Kidney epithelial cell (primary cell): ENCODE data around the gene OR5H1. TPM values are rescaled to one million over a fixed set of nuclear protein-coding genes. Genes with fewer than 3 reads are reported as not detected.
"Not testable (repeated sequence)": the region's sequence is repeated elsewhere in the genome, so short reads cannot be mapped to it uniquely, and the experiment has no call there.

ENCODE experiments used
- DNase-seq: peaks from one replicate; pipeline ENCODE4 v3.0.0-alpha.2; 2010; ENCODE audit warnings: low read depth
- H3K27me3 ChIP-seq: 2 replicates; pipeline ENCODE4 v1.6.0; 2011; ENCODE audit warnings: low read length; ENCODE audit not compliant: control insufficient read depth, insufficient read depth
- H3K36me3 ChIP-seq: 2 replicates; pipeline ENCODE4 v1.5.1; 2011; ENCODE audit warnings: low read length; ENCODE audit not compliant: control insufficient read depth, insufficient read depth
- H3K4me3 ChIP-seq: 2 replicates; pipeline ENCODE4 v1.5.1; 2011; ENCODE audit warnings: low read depth, mild to moderate bottlenecking, control low read depth, low read length
- total RNA-seq: library from RNA; depleted of rRNA; stranded (reverse); fragments of >200 nt; gene quantifications from 2 replicates; pipeline ENCODE4 v1.2.3, GENCODE V29; 2015
- TF ChIP-seq, protein P1 (sequence below): IDR thresholded peaks from 2 replicates; pipeline ENCODE4 v1.5.1; 2011; ENCODE audit warnings: mild to moderate bottlenecking, moderate library complexity, low read length, control low read depth, inconsistent platforms; ENCODE audit not compliant: insufficient read depth, poor library complexity, severe bottlenecking

The OR5H1 gene
- total RNA-seq, 1 donor from 2014 or later, result not detected

DNA sequence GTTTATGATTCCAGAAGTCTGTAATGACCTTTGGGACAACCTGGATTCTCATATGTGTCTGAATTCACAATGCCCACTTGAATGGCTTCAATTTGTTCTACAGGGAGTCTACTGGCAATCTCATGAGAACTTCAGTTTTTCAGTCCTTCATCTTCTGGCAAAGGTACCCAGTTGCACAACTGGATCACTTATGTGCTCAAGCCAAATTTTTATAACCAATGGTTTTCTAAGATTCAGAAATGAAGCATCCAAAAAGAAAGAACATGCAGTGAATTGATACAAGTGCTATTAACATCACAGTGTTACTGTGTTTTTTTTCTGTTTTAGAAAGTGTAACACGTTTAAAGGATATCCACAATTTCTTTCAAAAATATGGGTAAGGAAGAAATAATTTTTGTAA is 16.7 kb downstream of the OR5H1 start, which contains the start of gene OR5H14:
TSS of gene OR5H14 (plus strand) at position 301 of the 400 bp plus-strand sequence. CDS start 1,907 bp downstream, outside the sequence.
- no peak for DNase-seq
- Histone ChIP-seq H3K36me3 (no peaks in the 10 kb centered on the region), H3K4me3 (no peak within 1 kb of the TSS), H3K27me3 (no peaks in the 10 kb centered on the region)
- TF ChIP-seq, protein P1, sequence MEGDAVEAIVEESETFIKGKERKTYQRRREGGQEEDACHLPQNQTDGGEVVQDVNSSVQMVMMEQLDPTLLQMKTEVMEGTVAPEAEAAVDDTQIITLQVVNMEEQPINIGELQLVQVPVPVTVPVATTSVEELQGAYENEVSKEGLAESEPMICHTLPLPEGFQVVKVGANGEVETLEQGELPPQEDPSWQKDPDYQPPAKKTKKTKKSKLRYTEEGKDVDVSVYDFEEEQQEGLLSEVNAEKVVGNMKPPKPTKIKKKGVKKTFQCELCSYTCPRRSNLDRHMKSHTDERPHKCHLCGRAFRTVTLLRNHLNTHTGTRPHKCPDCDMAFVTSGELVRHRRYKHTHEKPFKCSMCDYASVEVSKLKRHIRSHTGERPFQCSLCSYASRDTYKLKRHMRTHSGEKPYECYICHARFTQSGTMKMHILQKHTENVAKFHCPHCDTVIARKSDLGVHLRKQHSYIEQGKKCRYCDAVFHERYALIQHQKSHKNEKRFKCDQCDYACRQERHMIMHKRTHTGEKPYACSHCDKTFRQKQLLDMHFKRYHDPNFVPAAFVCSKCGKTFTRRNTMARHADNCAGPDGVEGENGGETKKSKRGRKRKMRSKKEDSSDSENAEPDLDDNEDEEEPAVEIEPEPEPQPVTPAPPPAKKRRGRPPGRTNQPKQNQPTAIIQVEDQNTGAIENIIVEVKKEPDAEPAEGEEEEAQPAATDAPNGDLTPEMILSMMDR, result no peak

DNA sequence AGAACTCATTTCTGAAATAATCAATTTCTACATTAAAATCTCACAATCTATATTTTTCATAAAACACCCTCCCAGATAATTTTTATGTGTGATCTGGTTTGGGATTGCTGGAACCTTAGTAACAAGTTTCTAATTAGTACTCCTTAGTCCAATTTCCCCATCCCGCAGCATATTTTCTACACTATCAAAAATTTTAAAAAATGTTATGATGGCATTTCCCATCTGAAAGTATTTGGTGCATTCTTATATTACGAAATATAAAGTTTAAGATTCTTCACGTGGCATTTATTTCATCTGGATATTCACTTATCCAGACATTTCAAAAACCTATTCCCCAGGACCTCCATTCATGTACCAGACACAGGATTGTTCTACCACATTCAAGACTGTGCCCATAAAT is 18.2 kb downstream of the OR5H1 start:
- Histone ChIP-seq H3K4me3 (no peak overlapping the region), H3K27me3 (no peaks in the 10 kb centered on the region), H3K36me3 (no peaks in the 10 kb centered on the region)
- no peak for DNase-seq
- TF ChIP-seq, protein P1, result no peak

DNA sequence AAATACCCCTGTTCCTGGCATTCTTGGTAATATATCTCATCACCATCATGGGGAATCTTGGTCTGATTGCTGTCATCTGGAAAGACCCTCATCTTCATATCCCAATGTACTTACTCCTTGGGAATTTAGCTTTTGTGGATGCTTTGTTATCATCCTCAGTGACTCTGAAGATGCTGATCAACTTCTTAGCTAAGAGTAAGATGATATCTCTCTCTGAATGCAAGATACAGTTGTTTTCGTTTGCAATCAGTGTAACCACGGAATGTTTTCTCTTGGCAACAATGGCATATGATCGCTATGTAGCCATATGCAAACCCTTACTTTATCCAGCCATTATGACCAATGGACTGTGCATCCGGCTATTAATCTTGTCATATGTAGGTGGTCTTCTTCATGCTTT is 18.9 kb downstream of the OR5H1 start:
- H3K36me3 ChIP-seq, H3K4me3 ChIP-seq, H3K27me3 ChIP-seq, DNase-seq: not testable (repeated sequence)

DNA sequence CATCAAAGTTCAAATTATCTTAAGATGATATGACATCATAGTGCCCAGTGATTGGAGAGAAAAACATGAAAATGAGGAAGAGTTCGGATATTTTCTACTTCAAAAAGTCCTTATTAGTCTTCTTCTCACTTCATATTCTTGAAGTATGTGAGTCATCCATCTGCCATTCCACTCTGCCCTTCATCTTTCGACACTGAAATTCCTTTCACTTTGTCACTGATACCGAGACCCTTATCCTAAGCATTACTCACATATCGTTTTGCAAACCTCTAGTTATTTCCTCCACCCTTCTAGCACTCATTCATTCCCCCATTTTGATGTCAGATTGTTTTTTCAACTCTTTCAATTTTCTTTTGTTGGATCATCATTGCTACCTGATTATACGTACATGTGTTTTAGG is 20.7 kb downstream of the OR5H1 start:
- H3K4me3 ChIP-seq, result no peak overlapping the region
- TF ChIP-seq, protein P1, result no peak
- no peak for DNase-seq
- H3K36me3 ChIP-seq, result no peaks in the 10 kb centered on the region
- H3K27me3 ChIP-seq, result no peaks in the 10 kb centered on the region

DNA sequence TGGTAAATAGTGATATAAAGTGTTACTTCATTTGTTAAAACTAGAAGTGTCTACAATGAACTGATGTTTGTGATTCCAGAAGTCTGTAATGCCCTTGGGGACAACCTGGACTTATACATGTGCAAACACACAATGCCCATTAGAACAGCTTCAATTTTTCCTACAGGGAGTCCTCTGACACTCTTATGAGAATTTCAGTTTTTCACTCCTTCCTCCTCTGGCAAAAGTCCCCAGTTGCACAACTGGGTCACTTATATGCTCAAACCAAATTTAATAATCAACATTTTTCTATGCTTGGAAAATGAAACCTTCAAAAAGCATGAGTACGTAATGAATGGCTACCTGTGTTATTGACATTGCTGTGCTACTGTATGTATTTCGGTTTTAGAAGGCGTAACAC is 35.9 kb downstream of the OR5H1 start, which contains the start of gene OR5H15:
TSS of gene OR5H15 (plus strand) at position 301 of the 400 bp plus-strand sequence. CDS start 2,004 bp downstream, outside the sequence.
- no peaks in the 10 kb centered on the region for H3K36me3 ChIP-seq
- no peaks in the 10 kb centered on the region for H3K27me3 ChIP-seq
- no peak within 1 kb of the TSS for H3K4me3 ChIP-seq
- TF ChIP-seq, protein P1, result no peak
- no peak for DNase-seq

DNA sequence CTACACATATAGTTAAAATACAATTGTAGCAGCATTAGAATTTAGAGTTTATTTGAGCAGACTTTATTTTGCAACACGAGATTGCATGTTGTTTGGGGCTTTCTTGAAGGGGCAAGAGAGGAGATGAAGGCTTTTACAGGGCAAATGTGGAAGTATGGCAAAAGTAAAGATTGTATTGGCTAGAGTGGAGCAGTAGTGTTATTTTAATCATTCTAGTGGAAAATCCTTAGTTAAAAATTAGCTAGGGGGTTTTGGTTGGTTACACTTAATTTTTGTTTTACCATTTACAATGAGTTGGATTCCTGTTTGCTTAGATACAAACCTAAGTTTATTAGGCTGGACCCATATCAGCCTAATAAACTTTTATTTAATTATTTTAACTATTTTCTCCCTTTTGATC is 40.5 kb downstream of the OR5H1 start:
- DNase-seq, result no peak
- Histone ChIP-seq H3K4me3 (no peak overlapping the region), H3K27me3 (no peaks in the 10 kb centered on the region), H3K36me3 (no peaks in the 10 kb centered on the region)
- TF ChIP-seq, protein P1, result no peak
